HL-60/S4 treated with retinoic acid at 250 ng/mL for 4 days and 3 days (cell line): ENCODE data around the gene ELFN2.

Source experiments
- in situ Hi-C: fragments of 300-500 bp; cut with MboI; formaldehyde crosslinking; loops from 2 replicates; pipeline ENCODE4 v1.7.0; 2022; ENCODE audit warnings: low sequenced_read_pairs

ELFN2 gene

GRCh38 chr22:37457093-37457893 is 30.0 kb upstream of the ELFN2 start:
- in situ Hi-C loops: loop anchor here (5.0 to 25.0 kb wide), 2 partner anchors 135 to 920 kb away; partner anchors contain the start of gene EIF3D

GRCh38 chr22:37456346-37456745 is 29.1 kb upstream of the ELFN2 start:
- in situ Hi-C loops: loop anchor here (5.0 to 25.0 kb wide), 2 partner anchors 134 to 919 kb away; partner anchors contain the start of gene EIF3D

GRCh38 chr22:37455896-37456295 is 28.6 kb upstream of the ELFN2 start:
- in situ Hi-C loops: loop anchor here (5.0 to 25.0 kb wide), 2 partner anchors 134 to 919 kb away; partner anchors contain the start of gene EIF3D

- in situ Hi-C loops: loop anchor here (5.0 to 25.0 kb wide), 2 partner anchors 133 to 918 kb away; partner anchors contain the start of gene EIF3D
These were observed 27.8 kb upstream of the ELFN2 start for GRCh38 chr22:37454857-37455686.

- in situ Hi-C loops: loop anchor here (25.0 kb wide), 1 partner anchor 916 kb away; the partner anchor contains the start of gene EIF3D
These were observed 26.4 kb upstream of the ELFN2 start for GRCh38 chr22:37453696-37454095.

- in situ Hi-C loops: loop anchor here (25.0 kb wide), 1 partner anchor 914 kb away; the partner anchor contains the start of gene EIF3D
These were observed 23.9 kb upstream of the ELFN2 start for GRCh38 chr22:37451218-37451617.

- in situ Hi-C loops: loop anchor here (25.0 kb wide), 1 partner anchor 912 kb away; the partner anchor contains the start of gene EIF3D
These were observed 22.2 kb upstream of the ELFN2 start for GRCh38 chr22:37449331-37450001.

GRCh38 chr22:37448516-37449127 is 21.3 kb upstream of the ELFN2 start:
- in situ Hi-C loops: no loop called here

- in situ Hi-C loops: no loop called here
These were observed 18.2 kb upstream of the ELFN2 start for GRCh38 chr22:37445501-37445900.

- in situ Hi-C loops: no loop called here
These were observed 16.7 kb upstream of the ELFN2 start for GRCh38 chr22:37443977-37444376.

GRCh38 chr22:37443086-37443485 is 15.8 kb upstream of the ELFN2 start:
- in situ Hi-C loops: no loop called here

GRCh38 chr22:37442537-37442936 is 15.3 kb upstream of the ELFN2 start:
- in situ Hi-C loops: no loop called here

- in situ Hi-C loops: no loop called here
These were observed 14.9 kb upstream of the ELFN2 start for GRCh38 chr22:37442135-37442534.

GRCh38 chr22:37440875-37441274 is 13.6 kb upstream of the ELFN2 start:
- in situ Hi-C loops: no loop called here

- in situ Hi-C loops: loop anchor here (10.0 kb wide), 1 partner anchor 125 kb away; no protein-coding TSS in a partner anchor
These were observed 12.1 kb upstream of the ELFN2 start for GRCh38 chr22:37439347-37439746.

GRCh38 chr22:37435970-37436603 is 8.8 kb upstream of the ELFN2 start:
- in situ Hi-C loops: loop anchor here (10.0 kb wide), 1 partner anchor 121 kb away; no protein-coding TSS in a partner anchor

- in situ Hi-C loops: loop anchor here (10.0 kb wide), 1 partner anchor 119 kb away; no protein-coding TSS in a partner anchor
These were observed 6.5 kb upstream of the ELFN2 start for GRCh38 chr22:37433786-37434185.

GRCh38 chr22:37432708-37433054 is 5.4 kb upstream of the ELFN2 start:
- in situ Hi-C loops: loop anchor here (10.0 kb wide), 1 partner anchor 118 kb away; no protein-coding TSS in a partner anchor
